ENCODE data around the gene NUP133. TPM values are rescaled to one million over a fixed set of nuclear protein-coding genes. Genes with fewer than 3 reads are reported as not detected.

NUP133 gene
- total RNA-seq, 1 donor from 2014 or later: 66.1 TPM

DNA sequence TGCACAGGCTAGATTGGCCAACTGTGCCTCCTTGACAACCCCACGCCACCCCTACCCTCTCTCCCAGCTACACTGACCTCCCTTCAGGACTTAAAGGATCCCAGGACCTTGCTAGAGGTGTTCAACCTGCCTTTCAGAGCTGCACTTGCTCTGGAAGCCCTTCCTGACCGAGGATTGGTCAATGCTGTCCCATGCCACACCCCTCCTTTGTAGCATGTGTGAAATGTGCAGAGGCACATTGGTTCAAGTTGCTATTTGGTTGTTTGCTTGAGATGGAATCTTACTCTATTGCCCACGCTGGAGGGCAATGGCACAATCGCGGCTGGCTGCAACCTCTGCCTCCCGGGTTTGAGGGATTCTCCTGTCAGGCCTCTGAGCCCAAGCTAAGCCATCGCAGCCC lies 96.1 kb downstream of the NUP133 start:
- Mint-ChIP-seq H3K9me3 (no peaks in the 10 kb centered on the region), H3K36me3 (ENCODE audit: low read depth) (no peaks in the 10 kb centered on the region), H3K4me3 (no peak overlapping the region), H3K4me1 (peaks cover 19% of the 10 kb centered on the region), H3K27ac (ENCODE audit: unreplicated experiment) (peak overlapping the region; percentile 57), H3K27me3 (ENCODE audit: low read depth) (peaks cover 49% of the 10 kb centered on the region)
- DNase-seq (ENCODE audit: low read depth, low spot score): no peak
- TF ChIP-seq, protein P1, sequence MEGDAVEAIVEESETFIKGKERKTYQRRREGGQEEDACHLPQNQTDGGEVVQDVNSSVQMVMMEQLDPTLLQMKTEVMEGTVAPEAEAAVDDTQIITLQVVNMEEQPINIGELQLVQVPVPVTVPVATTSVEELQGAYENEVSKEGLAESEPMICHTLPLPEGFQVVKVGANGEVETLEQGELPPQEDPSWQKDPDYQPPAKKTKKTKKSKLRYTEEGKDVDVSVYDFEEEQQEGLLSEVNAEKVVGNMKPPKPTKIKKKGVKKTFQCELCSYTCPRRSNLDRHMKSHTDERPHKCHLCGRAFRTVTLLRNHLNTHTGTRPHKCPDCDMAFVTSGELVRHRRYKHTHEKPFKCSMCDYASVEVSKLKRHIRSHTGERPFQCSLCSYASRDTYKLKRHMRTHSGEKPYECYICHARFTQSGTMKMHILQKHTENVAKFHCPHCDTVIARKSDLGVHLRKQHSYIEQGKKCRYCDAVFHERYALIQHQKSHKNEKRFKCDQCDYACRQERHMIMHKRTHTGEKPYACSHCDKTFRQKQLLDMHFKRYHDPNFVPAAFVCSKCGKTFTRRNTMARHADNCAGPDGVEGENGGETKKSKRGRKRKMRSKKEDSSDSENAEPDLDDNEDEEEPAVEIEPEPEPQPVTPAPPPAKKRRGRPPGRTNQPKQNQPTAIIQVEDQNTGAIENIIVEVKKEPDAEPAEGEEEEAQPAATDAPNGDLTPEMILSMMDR (conservative IDR thresholded peaks at IDR 0.05): no peak

DNA sequence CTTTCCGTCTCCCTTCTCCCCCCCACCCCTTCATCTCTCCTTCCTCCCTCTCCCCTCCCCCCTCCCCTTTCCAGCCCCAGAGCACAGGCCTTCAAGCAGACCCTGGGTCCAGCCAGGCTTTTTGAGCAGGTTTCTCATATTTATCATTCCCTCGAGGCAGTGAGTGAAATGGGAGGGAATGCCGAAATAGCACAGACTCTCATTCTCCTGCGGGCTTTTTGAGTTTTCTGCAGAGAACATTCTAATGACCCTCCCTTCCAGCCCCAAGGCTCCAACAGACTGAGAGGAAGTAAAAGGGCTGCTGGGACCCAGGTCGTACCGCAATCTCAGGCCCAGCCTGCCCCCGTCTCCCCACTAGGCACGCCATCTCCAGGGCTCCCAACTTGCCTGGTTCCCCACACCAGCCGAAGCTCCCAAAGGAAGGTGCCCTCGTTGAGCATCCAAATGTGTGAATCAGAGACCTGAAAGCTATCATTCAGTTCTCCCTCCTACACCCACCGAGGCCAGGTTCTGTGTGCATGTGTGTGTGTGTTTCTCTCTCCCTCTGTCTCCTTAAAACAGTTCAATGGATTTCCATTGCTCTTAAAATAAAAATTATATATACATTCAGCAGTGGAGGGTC lies 96.6 kb downstream of the NUP133 start:
- Mint-ChIP-seq H3K27me3 (ENCODE audit: low read depth) (peaks cover 54% of the 10 kb centered on the region), H3K9me3 (no peaks in the 10 kb centered on the region), H3K36me3 (ENCODE audit: low read depth) (no peaks in the 10 kb centered on the region), H3K27ac (ENCODE audit: unreplicated experiment) (no peak overlapping the region), H3K4me1 (peaks cover 25% of the 10 kb centered on the region), H3K4me3 (peak overlapping the region; percentile 17)
- TF ChIP-seq, protein P1 (conservative IDR thresholded peaks at IDR 0.05): no peak
- no peak for DNase-seq (ENCODE audit: low read depth, low spot score)

DNA sequence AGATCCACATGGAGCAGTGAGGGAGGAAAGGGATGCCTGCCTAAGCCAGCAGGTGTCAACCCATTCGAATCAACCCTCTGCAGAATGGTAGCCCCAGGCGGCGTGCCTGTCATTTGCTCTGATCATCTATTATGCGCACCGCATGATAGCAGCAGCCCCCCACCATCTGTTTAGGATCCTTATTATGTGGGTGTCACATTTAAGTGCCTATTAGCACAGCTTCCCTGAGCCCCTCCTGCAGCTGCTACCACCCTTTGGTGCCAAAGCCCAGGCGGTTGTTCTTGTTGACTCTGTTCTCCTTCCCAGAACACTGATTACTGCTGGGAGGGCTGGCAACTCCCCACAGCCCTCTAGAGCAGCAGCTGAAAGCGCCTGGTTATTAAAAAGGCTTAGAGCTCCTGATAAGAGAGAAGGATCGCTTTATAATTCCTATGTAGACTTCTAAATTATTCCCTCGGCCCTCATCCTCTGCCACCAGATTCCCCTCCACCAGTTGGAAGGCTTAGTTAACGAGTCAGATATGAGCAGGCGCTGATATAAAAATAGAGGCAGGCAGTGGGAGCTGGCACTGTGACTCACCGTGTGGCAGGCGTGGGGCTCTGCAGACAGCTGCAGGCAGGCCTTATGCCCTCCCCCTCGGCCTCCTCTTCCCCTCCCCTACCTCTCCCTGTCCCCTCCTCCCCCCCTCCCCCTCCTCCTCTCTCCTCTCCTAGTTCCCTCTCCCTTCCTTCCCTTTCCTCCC lies 97.3 kb downstream of the NUP133 start:
- H3K4me1 Mint-ChIP-seq: peaks cover 26% of the 10 kb centered on the region

DNA sequence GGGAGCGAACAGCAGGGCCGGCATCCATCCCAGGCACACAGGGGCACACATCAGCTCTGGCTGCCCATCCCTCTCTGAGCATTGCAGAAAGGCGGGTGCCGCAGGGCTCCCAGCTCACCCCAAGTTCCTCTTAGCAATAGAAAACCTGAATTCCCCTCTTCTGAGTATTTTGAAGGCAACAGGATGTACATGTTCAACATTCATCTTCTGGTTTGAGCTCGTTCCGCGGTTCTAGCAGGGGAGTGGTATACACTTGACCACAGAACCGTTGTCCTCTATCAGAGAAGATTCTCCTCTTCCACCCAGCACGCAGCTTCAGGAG lies 97.8 kb downstream of the NUP133 start:
- Mint-ChIP-seq H3K36me3 (ENCODE audit: low read depth) (no peaks in the 10 kb centered on the region), H3K9me3 (no peaks in the 10 kb centered on the region), H3K27me3 (ENCODE audit: low read depth) (peaks cover 60% of the 10 kb centered on the region), H3K4me1 (peaks cover 26% of the 10 kb centered on the region), H3K27ac (ENCODE audit: unreplicated experiment) (no peak overlapping the region), H3K4me3 (peak overlapping the region; percentile 52)
- DNase-seq (ENCODE audit: low read depth, low spot score): no peak
- TF ChIP-seq, protein P1 (conservative IDR thresholded peaks at IDR 0.05): no peak

More for the DNA sequence above, 97.3 kb downstream of the NUP133 start:
- DNase-seq (ENCODE audit: low read depth, low spot score): no peak
- Mint-ChIP-seq H3K36me3 (ENCODE audit: low read depth) (no peaks in the 10 kb centered on the region), H3K27ac (ENCODE audit: unreplicated experiment) (no peak overlapping the region), H3K9me3 (no peaks in the 10 kb centered on the region), H3K4me3 (peak overlapping the region; percentile 52), H3K27me3 (ENCODE audit: low read depth) (peaks cover 55% of the 10 kb centered on the region)
- TF ChIP-seq, protein P1 (conservative IDR thresholded peaks at IDR 0.05): no peak

DNA sequence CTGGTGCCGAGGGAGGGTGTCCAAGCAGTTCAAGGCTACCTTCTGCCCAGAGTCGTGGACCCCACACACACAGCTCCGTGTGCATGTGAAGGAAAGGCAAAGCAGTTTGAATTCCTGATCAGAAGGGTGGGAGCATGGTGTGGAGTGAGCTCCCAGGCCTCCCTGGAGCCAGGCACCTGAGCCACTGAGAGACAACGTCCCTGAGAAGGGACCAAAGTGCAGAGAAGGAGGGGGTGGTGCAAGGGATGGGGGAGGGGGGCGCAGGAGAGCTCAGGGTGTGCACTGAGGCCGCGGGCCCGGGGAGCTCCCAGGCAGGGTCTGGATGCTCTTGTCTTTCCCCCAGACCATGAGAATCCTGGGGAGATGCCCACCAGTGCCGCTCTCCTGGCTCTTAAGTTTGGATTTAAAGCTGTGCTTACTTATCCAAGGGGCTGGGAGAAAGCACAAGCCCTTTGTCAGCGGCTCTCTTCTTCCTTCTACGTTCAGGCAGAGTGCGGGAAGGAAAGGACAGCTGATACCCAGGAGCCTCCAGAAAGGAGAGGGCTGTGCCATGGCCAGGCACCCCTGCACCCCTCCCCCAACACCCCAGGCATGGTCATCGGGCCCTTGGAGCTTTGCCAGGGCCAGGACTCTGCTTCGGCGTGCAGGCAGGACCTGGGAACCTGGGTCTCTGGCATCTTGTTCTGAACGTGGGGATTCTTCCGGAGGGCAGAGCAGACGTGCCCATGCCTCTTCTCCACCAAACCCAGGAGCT lies 98.3 kb downstream of the NUP133 start:
- Mint-ChIP-seq H3K4me1 (peaks cover 26% of the 10 kb centered on the region), H3K4me3 (no peak overlapping the region), H3K9me3 (no peaks in the 10 kb centered on the region), H3K36me3 (ENCODE audit: low read depth) (no peaks in the 10 kb centered on the region), H3K27me3 (ENCODE audit: low read depth) (peaks cover 60% of the 10 kb centered on the region), H3K27ac (ENCODE audit: unreplicated experiment) (peak overlapping the region; percentile 64)
- DNase-seq (ENCODE audit: low read depth, low spot score): no peak
- TF ChIP-seq, protein P1 (conservative IDR thresholded peaks at IDR 0.05): no peak

Data from neural crest cell (in vitro differentiated cells).